ENCODE measurements around the gene DNAJA2.

The DNAJA2 gene

GRCh38 chr16:46926470-46927225, 46.8 kb downstream of the DNAJA2 start:
- FAIRE-seq, result no peak

GRCh38 chr16:46924402-46924801, 49.1 kb downstream of the DNAJA2 start:
- no peak for FAIRE-seq

GRCh38 chr16:46923513-46924295, 49.8 kb downstream of the DNAJA2 start:
- FAIRE-seq, result no peak

GRCh38 chr16:46922239-46922638, 51.2 kb downstream of the DNAJA2 start:
- FAIRE-seq, result no peak

- FAIRE-seq, result no peak
Measured at GRCh38 chr16:46920402-46921068, 52.9 kb downstream of the DNAJA2 start.

- FAIRE-seq, result no peak
Measured at GRCh38 chr16:46918905-46919792, 54.3 kb downstream of the DNAJA2 start.

- no peak for FAIRE-seq
Measured at GRCh38 chr16:46918400-46918799, 55.1 kb downstream of the DNAJA2 start.

GRCh38 chr16:46916980-46917379, 56.5 kb downstream of the DNAJA2 start:
- FAIRE-seq, result no peak

GRCh38 chr16:46915483-46916025, 57.9 kb downstream of the DNAJA2 start:
- no peak for FAIRE-seq

GRCh38 chr16:46914556-46915201, 58.8 kb downstream of the DNAJA2 start:
- no peak for FAIRE-seq

- no peak for FAIRE-seq
Measured at GRCh38 chr16:46911650-46912049, 61.8 kb downstream of the DNAJA2 start.

- no peak for FAIRE-seq
Measured at GRCh38 chr16:46911038-46911437, 62.4 kb downstream of the DNAJA2 start.

- FAIRE-seq, result peak; percentile 33
Measured at GRCh38 chr16:46908540-46909372, 64.7 kb downstream of the DNAJA2 start.

GRCh38 chr16:46907061-46907774, 66.3 kb downstream of the DNAJA2 start:
- FAIRE-seq, result no peak

GRCh38 chr16:46906360-46907060, 67.0 kb downstream of the DNAJA2 start:
- no peak for FAIRE-seq

Data from G401.6 (cell line).